Measurements from ENCODE around the gene FBXL15. TPM values are rescaled to one million over a fixed set of nuclear protein-coding genes. Genes with fewer than 3 reads are reported as not detected.

The FBXL15 gene
- total and polyA plus RNA-seq, 2 of the 13 experiments (the other 11 are each of a cell fraction or from before 2014, with no cell fraction given) = 4.3 to 8.3 TPM

GRCh38 chr10:102422545-102423129 lies 2.0 kb downstream of the FBXL15 start (continued):
- TF ChIP-seq MTF2 (CRISPR knock-in tag; IDR thresholded peaks at IDR 0.05; ENCODE audit: borderline replicate concordance) (peak; percentile 78; the same call in 1 of the 2 replicates), ZNF740 (CRISPR knock-in tag; IDR thresholded peaks at IDR 0.05) (peak; percentile 51; the same call in 1 of the 2 replicates), ZMAT5 (CRISPR knock-in tag; IDR thresholded peaks at IDR 0.05; ENCODE audit: borderline replicate concordance, low read depth) (no peak), HNF1B (CRISPR knock-in tag; IDR thresholded peaks at IDR 0.05) (peak; percentile 34; the same call in 1 of the 2 replicates), ZBTB20 (CRISPR knock-in tag; IDR thresholded peaks at IDR 0.05; ENCODE audit: borderline replicate concordance, low read depth) (peak; percentile 94), BRCA1 (CRISPR knock-in tag; IDR thresholded peaks at IDR 0.05) (peak; percentile 77; the same call in 1 of the 2 replicates), WIZ (CRISPR knock-in tag; IDR thresholded peaks at IDR 0.05) (no peak), ZBTB38 (CRISPR knock-in tag; IDR thresholded peaks at IDR 0.05) (peak; percentile 75; the same call in 1 of the 2 replicates), NFE2L1 (CRISPR knock-in tag; IDR thresholded peaks at IDR 0.05; ENCODE audit: borderline replicate concordance) (0 out of 2 replicates have a peak, but pooled peaks have one; percentile 30), NCOR1 (IDR thresholded peaks at IDR 0.05; ENCODE audit: borderline replicate concordance, low read length) (no peak), ZBTB33 (CRISPR knock-in tag; IDR thresholded peaks at IDR 0.05) (peak; percentile 76), FOSL2 (CRISPR knock-in tag; IDR thresholded peaks at IDR 0.05) (peak; percentile 60), TOPORS (CRISPR knock-in tag; IDR thresholded peaks at IDR 0.05) (peak; percentile 75), SRSF9 (IDR thresholded peaks at IDR 0.05; ENCODE audit: borderline replicate concordance, insufficient read depth, low read depth, low read length, poor library complexity, severe bottlenecking) (no peak), SATB2 (CRISPR knock-in tag; IDR thresholded peaks at IDR 0.05) (0 out of 2 replicates have a peak, but pooled peaks have one; percentile 17), AGO1 (IDR thresholded peaks at IDR 0.05; ENCODE audit: low read depth, low read length, poor library complexity, severe bottlenecking) (peak; percentile 49)

Measured in HepG2 (cell line).